Stomach (tissue), 4 donors: Measurements from ENCODE around the gene CAPN12.

Experiments
- POLR2A ChIP-seq, 4 donors: fragments of 450-650 bp; IDR thresholded peaks; one replicate each; pipeline ENCODE4 v1.6.1; 2016; ENCODE audit warnings: antibody characterized with exemption in 4 of 4, control low read depth in 2 of 4, mild to moderate bottlenecking in 1 of 4, moderate library complexity in 1 of 4
- TF ChIP-seq, protein P1 (sequence below), 7 experiments: fragments of 450-650 bp in 4 of 7; fragments of 200-600 bp in 3 of 7; sonication (generic) in 3 of 7; IDR thresholded peaks; one replicate each; pipeline ENCODE4 v1.5.1; 2016 to 2019; ENCODE audit warnings: antibody characterized with exemption in 7 of 7, control low read depth in 2 of 7, mild to moderate bottlenecking in 1 of 7

DNA sequence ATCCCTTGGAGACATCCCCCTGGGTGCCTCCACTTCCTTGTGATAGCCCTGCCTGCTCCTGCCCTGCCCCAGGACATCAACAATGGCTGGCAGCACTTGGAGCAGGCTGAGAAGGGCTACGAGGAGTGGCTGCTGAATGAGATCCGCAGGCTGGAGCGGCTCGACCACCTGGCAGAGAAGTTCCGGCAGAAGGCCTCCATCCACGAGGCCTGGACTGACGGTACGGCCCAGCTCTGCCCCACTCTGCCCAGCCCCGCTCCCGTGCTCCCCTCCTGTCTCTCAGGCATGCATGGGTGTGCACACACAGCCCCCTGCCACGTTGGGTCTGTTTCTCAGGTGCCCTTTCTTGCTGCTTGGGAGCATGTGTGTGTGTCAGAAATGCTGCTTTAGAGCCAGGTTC is 26.4 kb downstream of the CAPN12 start:
- TF ChIP-seq, protein P1, sequence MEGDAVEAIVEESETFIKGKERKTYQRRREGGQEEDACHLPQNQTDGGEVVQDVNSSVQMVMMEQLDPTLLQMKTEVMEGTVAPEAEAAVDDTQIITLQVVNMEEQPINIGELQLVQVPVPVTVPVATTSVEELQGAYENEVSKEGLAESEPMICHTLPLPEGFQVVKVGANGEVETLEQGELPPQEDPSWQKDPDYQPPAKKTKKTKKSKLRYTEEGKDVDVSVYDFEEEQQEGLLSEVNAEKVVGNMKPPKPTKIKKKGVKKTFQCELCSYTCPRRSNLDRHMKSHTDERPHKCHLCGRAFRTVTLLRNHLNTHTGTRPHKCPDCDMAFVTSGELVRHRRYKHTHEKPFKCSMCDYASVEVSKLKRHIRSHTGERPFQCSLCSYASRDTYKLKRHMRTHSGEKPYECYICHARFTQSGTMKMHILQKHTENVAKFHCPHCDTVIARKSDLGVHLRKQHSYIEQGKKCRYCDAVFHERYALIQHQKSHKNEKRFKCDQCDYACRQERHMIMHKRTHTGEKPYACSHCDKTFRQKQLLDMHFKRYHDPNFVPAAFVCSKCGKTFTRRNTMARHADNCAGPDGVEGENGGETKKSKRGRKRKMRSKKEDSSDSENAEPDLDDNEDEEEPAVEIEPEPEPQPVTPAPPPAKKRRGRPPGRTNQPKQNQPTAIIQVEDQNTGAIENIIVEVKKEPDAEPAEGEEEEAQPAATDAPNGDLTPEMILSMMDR (IDR thresholded peaks at IDR 0.05): no peak
- TF ChIP-seq POLR2A (IDR thresholded peaks at IDR 0.05): no peak
